ENCODE measurements around the gene PDGFD.

Gene PDGFD

GRCh38 chr11:103894034-103894433, 269.9 kb downstream of the PDGFD start:
- Histone ChIP-seq H3K4me3 (ENCODE audit: low read length) (no peak overlapping the region), H3K4me1 (ENCODE audit: low read length) (peaks cover 23% of the 10 kb centered on the region), H2AFZ (ENCODE audit: low read depth, low read length) (no peak overlapping the region), H4K20me1 (ENCODE audit: insufficient read depth, low read length) (no peaks in the 10 kb centered on the region), H3K27ac (ENCODE audit: low read length) (no peak overlapping the region), H3K79me2 (ENCODE audit: low read length) (no peaks in the 10 kb centered on the region), H3K4me2 (ENCODE audit: low read length) (no peak overlapping the region), H3K9me3 (ENCODE audit: insufficient read depth, low read length) (no peaks in the 10 kb centered on the region), H3K9ac (ENCODE audit: low read length) (no peak overlapping the region), H3K36me3 (replicated peaks; ENCODE audit: low read depth, low read length) (no peaks in the 10 kb centered on the region), H3K27me3 (ENCODE audit: low read depth, low read length) (peaks cover 24% of the 10 kb centered on the region)
- TF ChIP-seq CTCF (IDR thresholded peaks at IDR 0.05; ENCODE audit: low read depth, low read length) (no peak), EZH2phosphoT487 (IDR thresholded peaks at IDR 0.05; ENCODE audit: low read depth) (no peak)

GRCh38 chr11:103893371-103893770, 270.6 kb downstream of the PDGFD start:
- Histone ChIP-seq H3K36me3 (replicated peaks; ENCODE audit: low read depth, low read length) (no peaks in the 10 kb centered on the region), H3K9ac (ENCODE audit: low read length) (no peak overlapping the region), H3K4me3 (ENCODE audit: low read length) (no peak overlapping the region), H3K4me1 (ENCODE audit: low read length) (peaks cover 16% of the 10 kb centered on the region), H3K27me3 (ENCODE audit: low read depth, low read length) (peaks cover 28% of the 10 kb centered on the region), H3K9me3 (ENCODE audit: insufficient read depth, low read length) (no peaks in the 10 kb centered on the region), H3K27ac (ENCODE audit: low read length) (no peak overlapping the region), H2AFZ (ENCODE audit: low read depth, low read length) (no peak overlapping the region), H3K79me2 (ENCODE audit: low read length) (no peaks in the 10 kb centered on the region), H3K4me2 (ENCODE audit: low read length) (no peak overlapping the region), H4K20me1 (ENCODE audit: insufficient read depth, low read length) (no peaks in the 10 kb centered on the region)
- TF ChIP-seq CTCF (IDR thresholded peaks at IDR 0.05; ENCODE audit: low read depth, low read length) (no peak), EZH2phosphoT487 (IDR thresholded peaks at IDR 0.05; ENCODE audit: low read depth) (no peak)

- H3K4me2 ChIP-seq (ENCODE audit: low read length): no peak overlapping the region
- H3K9me3 ChIP-seq (ENCODE audit: insufficient read depth, low read length): no peaks in the 10 kb centered on the region
- H3K27ac ChIP-seq (ENCODE audit: low read length): no peak overlapping the region
These were observed 271.3 kb downstream of the PDGFD start for GRCh38 chr11:103892603-103893002.

GRCh38 chr11:103890654-103891053, 273.3 kb downstream of the PDGFD start:
- no peak overlapping the region for H2AFZ ChIP-seq (ENCODE audit: low read depth, low read length)
- no peak overlapping the region for H3K27ac ChIP-seq (ENCODE audit: low read length)
- H3K79me2 ChIP-seq (ENCODE audit: low read length): no peaks in the 10 kb centered on the region
- TF ChIP-seq EZH2phosphoT487 (IDR thresholded peaks at IDR 0.05; ENCODE audit: low read depth) (no peak), CTCF (IDR thresholded peaks at IDR 0.05; ENCODE audit: low read depth, low read length) (no peak)
- H3K36me3 ChIP-seq (replicated peaks; ENCODE audit: low read depth, low read length): no peaks in the 10 kb centered on the region
- peaks cover 39% of the 10 kb centered on the region for H3K27me3 ChIP-seq (ENCODE audit: low read depth, low read length)
- H3K9ac ChIP-seq (ENCODE audit: low read length): no peak overlapping the region
- no peaks in the 10 kb centered on the region for H3K9me3 ChIP-seq (ENCODE audit: insufficient read depth, low read length)
- H3K4me1 ChIP-seq (ENCODE audit: low read length): peaks cover 6% of the 10 kb centered on the region; the same call in 1 of the 2 replicates
- H3K4me3 ChIP-seq (ENCODE audit: low read length): no peak overlapping the region
- no peaks in the 10 kb centered on the region for H4K20me1 ChIP-seq (ENCODE audit: insufficient read depth, low read length)
- H3K4me2 ChIP-seq (ENCODE audit: low read length): no peak overlapping the region

More at GRCh38 chr11:103892603-103893002, 271.3 kb downstream of the PDGFD start:
- Histone ChIP-seq H4K20me1 (ENCODE audit: insufficient read depth, low read length) (no peaks in the 10 kb centered on the region), H3K4me3 (ENCODE audit: low read length) (no peak overlapping the region), H3K36me3 (replicated peaks; ENCODE audit: low read depth, low read length) (no peaks in the 10 kb centered on the region), H3K4me1 (ENCODE audit: low read length) (peaks cover 9% of the 10 kb centered on the region), H3K9ac (ENCODE audit: low read length) (no peak overlapping the region), H3K79me2 (ENCODE audit: low read length) (no peaks in the 10 kb centered on the region), H2AFZ (ENCODE audit: low read depth, low read length) (no peak overlapping the region), H3K27me3 (ENCODE audit: low read depth, low read length) (peaks cover 31% of the 10 kb centered on the region)
- TF ChIP-seq EZH2phosphoT487 (IDR thresholded peaks at IDR 0.05; ENCODE audit: low read depth) (no peak), CTCF (IDR thresholded peaks at IDR 0.05; ENCODE audit: low read depth, low read length) (no peak)

Data from OCI-LY3 (cell line).